NOMO-1 (cell line): ENCODE results near the gene OMD.

ENCODE experiments used
- DNase-seq, 2 experiments: peaks; one replicate each; lab custom pipeline; 2025; ENCODE audit not compliant: unreplicated experiment in 2 of 2; lab: John Stamatoyannopoulos, UW

OMD gene

GRCh38 chr9:92378865-92379560 lies 45.3 kb downstream of the OMD start:
- no peak for DNase-seq

- no peak for DNase-seq
These were observed 46.4 kb downstream of the OMD start for GRCh38 chr9:92377876-92378275.

DNA sequence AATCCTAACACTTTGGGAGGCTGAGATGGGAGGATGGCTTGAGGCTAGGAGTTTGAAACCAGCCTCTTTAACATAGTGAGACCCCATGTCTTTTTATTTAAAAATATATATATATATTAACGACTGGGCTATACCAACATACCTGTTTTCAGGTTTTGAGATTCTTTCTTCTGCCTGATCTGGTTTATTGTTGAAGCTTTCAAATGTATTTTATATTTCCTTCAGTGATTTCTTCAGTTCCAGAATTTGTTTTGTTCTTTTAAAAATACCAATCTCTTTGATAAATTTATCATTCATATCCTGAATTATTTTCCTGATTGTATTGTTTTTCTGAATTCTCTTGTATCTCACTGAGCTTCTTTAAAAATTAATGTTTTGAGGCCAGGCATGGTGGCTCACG lies 51.1 kb downstream of the OMD start:
- no peak for DNase-seq

DNA sequence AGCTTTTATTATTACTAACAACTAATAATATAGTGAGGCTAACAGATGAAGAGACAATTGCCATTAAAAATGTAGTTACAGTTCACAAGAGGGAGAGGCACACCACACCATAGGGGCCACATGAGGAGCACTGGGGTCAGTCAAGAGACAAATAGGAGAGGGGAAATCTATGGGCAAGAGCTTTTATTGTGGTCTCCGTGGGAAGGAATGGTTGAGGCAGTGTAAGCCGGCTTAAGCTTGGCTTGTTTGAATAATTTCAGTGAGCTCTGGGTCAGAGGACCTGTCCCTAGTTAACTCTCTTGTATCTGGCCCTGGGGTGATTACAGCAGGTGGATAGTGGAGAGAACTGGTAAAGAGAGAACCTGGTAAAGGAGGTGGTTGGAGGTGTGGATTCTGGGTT lies 55.2 kb downstream of the OMD start:
- no peak for DNase-seq
